Hepatocyte (in vitro differentiated cells): ENCODE data around the gene ASB6.

ENCODE experiments used
- EZH2 ChIP-seq: fragments of 200-600 bp; sonication (generic); IDR thresholded peaks from 2 replicates; pipeline ENCODE4 v1.6.1; 2016; ENCODE audit warnings: antibody characterized with exemption, mild to moderate bottlenecking, borderline replicate concordance
- TF ChIP-seq, protein P1 (sequence below): fragments of 200-600 bp; sonication (generic); IDR thresholded peaks from 2 replicates; pipeline ENCODE4 v1.5.1; 2016; ENCODE audit warnings: antibody characterized with exemption, mild to moderate bottlenecking; ENCODE audit not compliant: poor library complexity

DNA sequence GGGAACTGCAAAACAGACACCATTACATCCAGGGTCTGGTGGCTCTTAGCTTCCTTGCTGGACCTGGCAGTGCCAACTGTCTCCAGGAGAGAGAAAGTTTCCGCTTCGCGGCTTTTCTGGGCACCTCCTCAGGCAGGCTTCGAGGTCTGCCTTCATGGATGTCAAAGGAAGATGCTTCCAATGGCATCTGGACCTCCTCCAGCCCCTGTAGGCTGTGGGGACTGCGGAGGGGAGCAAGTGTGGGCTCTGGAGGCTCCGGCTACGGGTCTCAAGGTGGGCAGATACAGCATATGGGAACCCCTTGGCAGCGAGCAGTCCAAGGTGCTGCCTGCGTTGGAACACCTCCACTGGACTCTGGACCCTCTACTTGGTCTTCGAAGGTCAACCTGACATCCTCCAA lies 27.0 kb downstream of the ASB6 start:
- TF ChIP-seq, protein P1, sequence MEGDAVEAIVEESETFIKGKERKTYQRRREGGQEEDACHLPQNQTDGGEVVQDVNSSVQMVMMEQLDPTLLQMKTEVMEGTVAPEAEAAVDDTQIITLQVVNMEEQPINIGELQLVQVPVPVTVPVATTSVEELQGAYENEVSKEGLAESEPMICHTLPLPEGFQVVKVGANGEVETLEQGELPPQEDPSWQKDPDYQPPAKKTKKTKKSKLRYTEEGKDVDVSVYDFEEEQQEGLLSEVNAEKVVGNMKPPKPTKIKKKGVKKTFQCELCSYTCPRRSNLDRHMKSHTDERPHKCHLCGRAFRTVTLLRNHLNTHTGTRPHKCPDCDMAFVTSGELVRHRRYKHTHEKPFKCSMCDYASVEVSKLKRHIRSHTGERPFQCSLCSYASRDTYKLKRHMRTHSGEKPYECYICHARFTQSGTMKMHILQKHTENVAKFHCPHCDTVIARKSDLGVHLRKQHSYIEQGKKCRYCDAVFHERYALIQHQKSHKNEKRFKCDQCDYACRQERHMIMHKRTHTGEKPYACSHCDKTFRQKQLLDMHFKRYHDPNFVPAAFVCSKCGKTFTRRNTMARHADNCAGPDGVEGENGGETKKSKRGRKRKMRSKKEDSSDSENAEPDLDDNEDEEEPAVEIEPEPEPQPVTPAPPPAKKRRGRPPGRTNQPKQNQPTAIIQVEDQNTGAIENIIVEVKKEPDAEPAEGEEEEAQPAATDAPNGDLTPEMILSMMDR: no peak
- TF ChIP-seq EZH2: no peak
